HFF-Myc (cell line): Measurements from ENCODE around the gene RCBTB2.
"Not testable (repeated sequence)": the region's sequence is repeated elsewhere in the genome, so short reads cannot be mapped to it uniquely, and the experiment has no call there.

Experiments used
- DNase-seq: peaks from one replicate; pipeline ENCODE4 v3.0.0-alpha.2; 2011; ENCODE audit warnings: low read depth; ENCODE audit errors: extremely low read depth
- H3K4me3 ChIP-seq: replicated peaks from 2 replicates; pipeline ENCODE4 v1.5.1; 2011; ENCODE audit warnings: low read depth, mild to moderate bottlenecking, control low read depth, low read length
- CTCF ChIP-seq: IDR thresholded peaks from 2 replicates; pipeline ENCODE4 v1.5.1; 2012; ENCODE audit warnings: mild to moderate bottlenecking, low read depth, low read length, control low read depth; ENCODE audit errors: missing control alignments

RCBTB2 gene

GRCh38 chr13:48532506-48533499, at the start of gene RCBTB2:
RCBTB2 (minus strand) TSS chr13:48533080; CDS start chr13:48521939, 11,141 bp downstream.
- no peak for TF ChIP-seq CTCF
- H3K4me3 ChIP-seq = peak within 1 kb of the TSS; percentile 67
- DNase-seq = peak; percentile 91

- no peak for TF ChIP-seq CTCF
- DNase-seq = no peak
These were observed 49.2 kb upstream of the RCBTB2 start for GRCh38 chr13:48582084-48582483.

GRCh38 chr13:48580896-48581295, 48.0 kb upstream of the RCBTB2 start:
- H3K4me3 ChIP-seq = no peak overlapping the region
- no peak for TF ChIP-seq CTCF
- no peak for DNase-seq

More at GRCh38 chr13:48582084-48582483, 49.2 kb upstream of the RCBTB2 start:
- H3K4me3 ChIP-seq = no peak overlapping the region

GRCh38 chr13:48580185-48580803, 47.4 kb upstream of the RCBTB2 start:
- DNase-seq = peak; percentile 36
- peak; percentile 60 for TF ChIP-seq CTCF

GRCh38 chr13:48579919-48580180, 47.0 kb upstream of the RCBTB2 start:
- not testable (repeated sequence) for DNase-seq, H3K4me3 ChIP-seq

More at GRCh38 chr13:48580185-48580803, 47.4 kb upstream of the RCBTB2 start:
- H3K4me3 ChIP-seq = no peak overlapping the region

- TF ChIP-seq CTCF = no peak
- DNase-seq = no peak
- H3K4me3 ChIP-seq = no peak overlapping the region
These were observed 46.5 kb upstream of the RCBTB2 start for GRCh38 chr13:48579165-48579918.
